SK-MEL-5 (cell line): ENCODE results near the gene LHFPL3. TPM values are rescaled to one million over a fixed set of nuclear protein-coding genes. Genes with fewer than 3 reads are reported as not detected.
"Not testable (repeated sequence)": the region's sequence is repeated elsewhere in the genome, so short reads cannot be mapped to it uniquely, and the experiment has no call there.

Experiments used
- DNase-seq: peaks from one replicate; pipeline ENCODE4 v3.0.0-alpha.2; 2016; ENCODE audit warnings: low read depth, low spot score
- in situ Hi-C: cut with HindIII; loops from 2 replicates; pipeline ENCODE4 v1.10.0; 2016; ENCODE audit warnings: low sequenced_read_pairs, high pct_unique_total_duplicates, low pct_unique_long_range_greater_than_20kb
- total RNA-seq: library from RNA; depleted of rRNA; stranded (reverse); fragments of >200 nt; shearing (Covaris generic); gene quantifications from 2 replicates; pipeline ENCODE4 v1.2.3, GENCODE V29; 2014

The LHFPL3 gene
- total RNA-seq, 1 experiment from 2014 or later, result 0.26 TPM

DNA sequence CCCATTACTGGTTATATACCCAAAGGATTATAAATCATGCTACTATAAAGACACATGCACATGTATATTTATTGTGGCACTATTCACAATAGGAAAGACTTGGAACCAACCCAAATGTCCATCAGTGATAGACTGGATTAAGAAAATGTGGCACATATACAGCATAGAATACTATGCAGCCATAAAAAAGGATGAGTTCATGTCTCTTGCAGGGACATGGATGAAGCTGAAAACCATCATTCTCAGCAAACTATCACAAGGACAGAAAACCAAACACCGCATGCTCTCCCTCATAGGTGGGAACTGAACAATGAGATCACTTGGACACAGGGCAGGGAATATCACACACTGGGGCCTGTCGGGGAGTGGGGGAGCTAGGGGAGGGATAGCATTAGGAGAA lies 392.6 kb downstream of the LHFPL3 start:
- DNase-seq, in situ Hi-C loops: not testable (repeated sequence)

DNA sequence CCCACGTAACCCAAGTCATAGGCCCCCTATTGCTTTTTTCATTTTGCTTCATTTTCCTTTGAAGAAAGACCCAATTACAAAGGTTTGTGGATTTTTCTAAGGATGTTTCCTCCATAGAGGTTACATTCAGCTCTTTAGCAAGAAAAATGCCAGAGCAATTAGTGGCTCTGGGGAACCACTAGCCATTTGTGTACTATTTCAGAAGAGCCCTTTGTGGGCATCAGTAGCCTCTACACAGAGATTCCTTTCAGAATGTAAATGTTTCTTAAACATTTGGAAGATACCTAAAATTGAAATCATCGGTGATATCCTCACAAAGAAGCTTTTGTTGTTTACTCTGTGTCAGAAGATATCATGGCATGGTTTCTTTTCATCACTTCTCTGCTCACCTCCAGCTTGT lies 394.6 kb downstream of the LHFPL3 start:
- peak; percentile 91 for DNase-seq
- in situ Hi-C loops, result no loop called here

DNA sequence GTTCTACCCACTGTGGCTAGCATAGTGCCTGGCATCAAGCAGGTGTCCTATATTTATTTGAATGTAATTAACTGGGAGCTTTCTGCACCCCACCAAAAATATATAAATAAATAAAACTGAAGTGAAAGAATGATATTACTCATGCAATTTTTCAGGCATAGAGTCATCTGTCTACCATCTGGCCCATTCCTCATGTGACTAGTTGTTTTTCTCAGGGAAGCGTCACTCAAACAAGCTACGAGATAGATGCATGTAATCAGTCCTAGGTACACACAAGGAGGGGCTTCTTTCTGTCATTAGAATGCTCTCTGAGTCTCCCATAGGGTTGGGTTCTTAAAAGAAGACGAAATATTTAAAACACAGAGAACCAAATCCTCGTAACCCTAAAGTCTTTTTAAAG lies 430.1 kb downstream of the LHFPL3 start:
- in situ Hi-C loops, result no loop called here
- peak; percentile 37 for DNase-seq

DNA sequence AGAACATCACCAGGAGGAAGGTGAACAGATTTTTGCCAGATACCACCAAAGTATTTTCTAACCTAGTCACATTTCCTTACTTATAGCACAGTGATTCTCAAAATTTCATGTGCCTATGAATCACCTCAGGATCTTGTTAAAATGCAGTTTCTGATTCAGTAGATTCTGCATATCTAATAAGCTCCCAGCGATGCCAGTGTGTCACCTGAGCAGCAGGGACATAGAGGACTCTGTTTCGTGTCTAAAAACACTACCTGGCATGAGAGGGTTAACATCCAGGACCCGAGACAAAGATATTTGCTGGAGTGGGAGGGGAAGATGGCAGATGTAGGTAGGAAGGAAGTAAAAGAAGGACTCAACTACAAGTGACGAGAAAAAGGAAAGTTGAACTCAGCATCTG lies 433.5 kb downstream of the LHFPL3 start:
- DNase-seq, result no peak
- in situ Hi-C loops, result no loop called here

DNA sequence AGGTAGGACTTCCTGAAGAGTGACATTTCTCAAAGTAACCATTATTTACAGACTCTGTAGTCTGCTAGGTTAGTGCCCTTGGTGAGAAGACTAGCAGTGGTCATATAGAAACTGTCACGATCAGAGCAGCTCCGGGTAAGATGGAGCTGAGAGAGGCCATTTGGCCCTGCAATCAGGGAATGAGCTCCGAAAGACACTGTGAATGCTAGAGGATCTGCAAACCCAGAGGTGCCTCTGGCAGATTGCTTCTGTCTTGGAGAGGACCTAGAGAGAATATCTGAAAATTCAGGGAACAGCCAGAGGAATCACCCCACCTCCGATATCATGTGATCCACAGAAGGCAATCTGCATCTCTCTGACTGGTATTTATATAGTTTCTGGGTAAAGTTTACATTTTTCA lies 438.7 kb downstream of the LHFPL3 start:
- DNase-seq, result peak; percentile 60
- in situ Hi-C loops, result no loop called here

DNA sequence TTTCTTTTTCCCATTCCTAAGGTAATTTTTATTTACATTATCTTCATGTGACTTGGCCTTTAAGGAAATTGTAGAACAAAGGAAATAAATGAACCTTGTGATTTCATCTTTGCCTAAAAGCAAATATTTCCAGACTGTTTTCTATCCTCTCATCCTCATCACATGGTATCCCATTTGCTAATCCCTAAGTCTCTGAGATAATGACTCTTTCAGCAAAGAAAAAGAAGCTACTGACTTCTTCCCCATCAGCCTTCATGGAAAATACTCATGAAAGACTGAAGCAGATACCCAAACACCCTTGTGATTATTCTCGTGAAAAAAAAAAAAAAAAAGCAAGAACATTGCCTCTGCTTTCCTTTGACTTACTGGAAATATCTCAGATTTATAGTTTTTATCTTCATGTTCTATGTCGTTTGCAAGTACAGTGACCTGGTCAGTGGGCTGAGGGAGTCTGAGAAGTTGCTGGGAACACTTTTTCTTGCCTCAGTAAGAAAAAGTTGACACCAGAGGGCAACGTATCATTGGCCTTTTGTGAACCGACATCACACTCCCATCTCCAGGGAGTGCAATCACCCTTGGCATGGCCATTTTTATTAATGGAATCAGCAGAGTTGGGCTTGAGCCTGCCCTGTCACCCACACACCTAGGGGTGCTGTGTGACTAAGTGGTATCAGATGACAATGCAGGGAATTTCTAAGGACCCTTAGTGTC lies 439.6 kb downstream of the LHFPL3 start:
- peak; percentile 99 for DNase-seq
- in situ Hi-C loops, result no loop called here

DNA sequence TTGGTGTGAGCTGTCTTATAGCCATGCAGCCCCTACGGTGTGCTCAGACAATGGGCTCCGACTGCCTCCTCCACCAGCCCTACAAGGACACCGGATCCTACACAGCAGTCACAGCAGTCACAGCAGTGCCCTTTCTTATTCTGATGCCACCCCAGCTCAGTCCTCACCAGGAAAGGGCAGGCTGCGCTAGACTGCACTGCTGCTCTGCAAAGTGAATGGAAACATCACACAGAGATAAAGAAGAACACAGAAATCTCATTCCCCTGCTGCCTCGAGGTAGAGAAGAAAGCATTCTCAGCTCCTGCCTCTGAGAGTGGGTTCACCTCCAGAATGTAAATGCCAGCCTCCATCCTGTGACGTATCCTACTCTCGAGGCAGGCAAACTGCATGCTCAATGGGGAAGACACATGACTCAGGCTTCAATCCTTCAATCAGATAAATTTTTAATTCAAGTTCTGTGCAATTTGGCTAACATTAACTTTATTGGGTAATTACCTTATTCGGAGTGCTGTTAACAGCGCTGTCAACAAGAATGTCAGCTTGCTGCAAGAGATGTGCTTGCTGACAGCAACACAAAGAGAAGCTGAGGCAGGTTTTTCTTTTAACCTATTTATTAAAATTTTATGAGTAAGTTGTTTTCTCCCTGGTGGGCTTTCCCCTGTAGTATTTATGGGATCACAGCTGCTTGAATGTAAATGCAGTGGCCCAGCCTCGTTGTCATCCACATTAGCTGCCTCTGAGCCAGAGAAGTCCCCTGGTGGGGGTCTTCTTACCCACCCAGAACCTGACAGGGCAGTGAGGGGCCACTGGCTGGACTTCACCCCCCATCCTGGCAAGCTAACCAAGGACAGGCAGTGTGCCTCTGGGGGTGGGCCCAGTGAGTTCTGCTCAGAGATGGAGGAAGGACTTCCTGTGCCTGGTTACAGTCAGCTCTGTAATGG lies 444.3 kb downstream of the LHFPL3 start:
- in situ Hi-C loops, result no loop called here
- peak; percentile 70 for DNase-seq

DNA sequence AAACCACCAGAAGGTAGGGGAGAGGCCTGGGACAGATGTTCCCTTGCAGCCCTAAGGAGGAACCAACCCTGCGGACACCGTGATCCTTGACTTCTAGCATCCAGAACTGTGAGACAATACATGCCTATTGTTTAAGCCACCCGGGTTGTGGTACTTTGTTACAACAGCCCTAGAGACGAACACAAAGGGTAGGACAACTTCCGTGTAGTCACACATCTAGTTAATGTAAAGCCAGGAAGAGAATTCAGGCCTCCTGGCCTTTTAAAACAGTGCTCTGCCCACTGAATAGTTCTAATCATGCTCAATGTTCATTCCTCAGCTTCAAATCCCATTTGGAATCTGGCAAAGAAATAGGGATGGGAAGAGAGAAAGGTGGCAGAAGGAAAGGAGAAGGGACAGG lies 445.4 kb downstream of the LHFPL3 start:
- in situ Hi-C loops, result no loop called here
- no peak for DNase-seq

DNA sequence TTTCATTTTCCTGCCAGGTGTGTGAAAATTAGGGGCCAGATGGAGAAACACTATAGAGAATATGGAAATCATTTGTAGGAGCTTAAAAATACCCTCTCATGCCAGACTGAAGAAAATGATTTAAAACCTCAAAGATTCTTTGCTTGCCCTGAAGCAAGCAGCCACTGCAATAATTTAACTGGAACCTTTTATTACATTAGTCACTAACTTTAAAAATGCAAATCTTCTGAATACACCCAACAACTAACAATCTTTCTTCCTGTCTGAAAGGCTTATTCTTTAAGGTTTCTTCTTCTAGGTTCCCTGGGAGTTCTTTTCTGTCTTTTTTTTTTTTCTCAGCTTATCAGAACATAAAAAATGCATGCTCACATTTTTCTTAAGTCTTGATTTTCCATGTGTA lies 447.1 kb downstream of the LHFPL3 start:
- DNase-seq, result no peak
- in situ Hi-C loops, result no loop called here

DNA sequence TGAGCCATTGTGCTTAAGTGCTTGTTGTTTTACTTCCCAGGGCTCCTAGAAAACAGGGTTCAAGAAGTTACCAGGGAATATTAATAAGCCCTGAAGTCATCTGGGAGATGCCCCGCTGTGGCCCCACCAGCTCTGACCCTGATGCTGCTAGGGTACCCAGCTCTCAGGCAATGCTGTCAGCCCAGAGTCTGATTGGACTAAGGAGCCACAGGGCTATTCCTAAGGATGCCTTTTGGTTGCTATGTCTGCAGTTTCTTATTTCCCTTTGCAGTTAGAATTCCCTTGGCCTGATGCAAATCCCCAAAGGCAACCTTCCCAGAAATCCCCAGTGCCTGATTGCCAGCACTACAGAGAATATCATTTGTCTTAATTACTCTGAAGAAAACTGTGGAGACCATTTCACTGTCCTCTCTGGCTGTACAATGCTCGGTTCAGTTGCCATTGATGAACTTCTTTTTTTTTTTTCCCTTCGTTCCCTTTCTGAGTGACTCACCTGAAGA lies 448.9 kb downstream of the LHFPL3 start:
- no peak for DNase-seq
- in situ Hi-C loops, result no loop called here

DNA sequence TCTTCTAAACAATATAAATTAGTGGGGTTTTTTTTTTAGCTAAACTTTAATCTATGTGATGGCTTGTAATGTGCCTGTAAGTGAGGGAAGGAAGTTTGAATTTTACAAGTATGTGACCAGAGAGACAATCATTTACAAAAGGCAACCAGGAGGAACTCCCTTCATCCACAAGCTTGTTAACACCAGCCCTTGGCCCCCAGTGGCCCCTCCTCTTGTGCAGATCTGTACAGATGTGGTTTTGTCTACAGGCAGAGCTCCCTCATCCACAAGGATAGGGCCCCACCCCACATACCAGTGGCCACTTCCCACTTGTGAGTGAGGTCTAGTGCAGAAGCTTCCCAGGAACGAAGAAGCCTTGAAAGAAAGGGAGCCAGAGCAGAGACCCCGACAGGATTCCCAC lies 451.5 kb downstream of the LHFPL3 start:
- in situ Hi-C loops, result no loop called here
- peak; percentile 51 for DNase-seq

DNA sequence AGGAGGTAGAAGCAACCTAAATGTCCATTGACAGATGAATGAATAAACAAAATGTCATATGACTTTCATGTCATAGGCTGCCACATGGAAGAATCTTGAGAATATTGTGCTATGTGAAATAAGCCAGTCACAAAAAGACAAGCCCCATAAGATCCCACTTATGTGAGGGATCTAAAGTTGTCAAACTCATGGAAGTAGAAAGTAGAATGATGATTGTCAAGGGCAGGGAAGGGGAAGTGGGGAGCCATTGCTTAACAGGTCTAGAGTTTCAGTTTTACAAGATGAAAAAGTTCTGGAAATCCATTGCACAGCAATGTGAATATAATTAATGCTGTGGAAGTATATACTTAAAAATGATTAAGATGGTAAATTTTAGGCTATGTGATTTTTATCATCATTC lies 456.3 kb downstream of the LHFPL3 start:
- in situ Hi-C loops, result no loop called here
- DNase-seq, result peak; percentile 64

DNA sequence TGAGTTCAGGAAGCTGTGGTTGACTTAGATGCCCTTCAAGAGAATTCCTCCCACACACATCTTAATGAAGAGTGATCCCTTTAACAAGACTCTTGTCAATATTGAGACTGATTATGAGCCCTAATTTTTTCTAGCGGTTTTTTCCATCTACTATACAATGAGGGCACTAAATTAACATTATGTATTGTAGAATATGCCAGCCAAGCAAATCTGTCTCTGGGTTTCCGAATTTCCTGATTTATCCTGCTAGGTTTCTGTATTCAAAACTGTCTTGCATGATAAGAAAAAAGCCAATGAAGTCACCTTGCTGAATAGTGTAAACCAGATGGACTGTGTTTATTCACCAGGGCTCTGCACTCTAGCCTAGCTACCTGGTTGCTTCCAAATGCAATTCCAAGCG lies 461.4 kb downstream of the LHFPL3 start:
- DNase-seq, result peak; percentile 42
- in situ Hi-C loops, result no loop called here

DNA sequence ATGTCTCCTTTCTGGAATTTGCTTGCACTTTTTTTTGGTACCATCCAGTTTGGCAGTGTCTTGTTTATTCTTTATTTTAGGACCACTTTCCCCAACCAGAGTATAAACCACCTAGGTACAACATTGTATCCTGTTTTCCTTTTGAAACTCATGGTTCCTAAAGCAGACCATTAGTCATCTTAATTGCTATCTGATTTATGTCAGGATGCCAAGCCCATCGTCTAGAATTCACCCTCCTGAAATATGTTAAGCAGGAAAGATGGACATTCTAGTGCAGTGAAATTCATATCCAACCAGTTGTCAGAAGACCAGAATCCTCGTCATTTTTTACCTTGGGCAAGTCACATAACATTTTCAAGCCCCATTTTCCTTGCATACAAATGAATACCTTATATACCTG lies 462.0 kb downstream of the LHFPL3 start:
- DNase-seq, result peak; percentile 44
- in situ Hi-C loops, result no loop called here

DNA sequence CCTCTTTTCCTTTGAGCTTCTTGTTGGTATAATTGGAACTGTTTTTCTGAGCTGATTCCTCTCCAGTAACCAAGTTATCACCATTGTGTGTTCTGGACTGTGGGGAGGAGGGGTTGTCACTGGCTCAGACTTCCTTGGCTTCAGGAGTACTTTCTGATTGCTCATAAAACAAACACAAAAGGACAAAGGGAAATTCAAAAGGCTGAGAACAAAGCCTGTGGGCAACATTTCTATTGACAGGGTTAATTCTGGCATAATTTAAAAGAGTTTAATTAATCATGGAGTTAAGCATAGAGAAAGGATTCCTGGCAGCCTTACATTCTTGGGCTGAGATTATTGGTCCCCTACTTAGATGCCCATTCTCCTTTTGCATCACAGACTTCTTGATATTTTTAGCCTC lies 462.7 kb downstream of the LHFPL3 start:
- in situ Hi-C loops, result no loop called here
- DNase-seq, result peak; percentile 43

DNA sequence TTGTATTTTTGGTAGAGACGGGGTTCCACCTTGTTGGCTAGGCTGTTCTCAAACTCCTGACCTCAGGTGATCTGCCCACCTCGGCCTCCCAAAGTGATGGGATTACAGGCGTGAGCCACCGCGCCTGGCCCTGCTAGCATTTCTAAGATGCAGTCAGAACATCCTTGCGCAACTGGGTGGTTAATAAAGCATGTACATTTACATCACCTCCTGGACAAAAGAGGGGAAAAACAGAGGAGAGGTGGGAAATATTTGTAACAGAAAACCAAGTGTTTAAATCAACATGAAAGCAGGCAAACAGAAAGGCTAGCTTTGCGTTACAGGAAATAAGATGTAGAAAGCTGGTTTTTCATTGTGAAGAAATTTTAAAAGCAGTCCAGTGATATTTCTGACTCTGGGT lies 464.7 kb downstream of the LHFPL3 start:
- in situ Hi-C loops, result no loop called here
- DNase-seq, result peak; percentile 54

DNA sequence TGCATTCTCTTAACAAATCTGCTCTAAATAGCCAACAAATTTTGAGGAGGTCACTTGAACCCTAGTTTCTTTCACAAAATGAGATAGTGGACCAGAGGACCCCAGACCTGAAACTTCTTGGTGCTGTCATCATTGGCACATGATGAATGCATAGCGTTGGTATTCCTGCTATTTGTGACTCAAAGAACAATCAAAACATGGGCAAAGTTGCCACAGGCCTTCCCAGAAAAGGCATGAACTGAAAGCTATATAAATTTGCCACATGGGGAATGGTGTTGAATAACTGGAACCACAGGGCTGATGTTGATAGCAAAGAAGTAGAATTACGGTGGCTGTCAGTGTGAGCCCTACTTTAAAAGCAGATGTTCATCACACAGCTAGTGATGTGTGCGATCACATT lies 465.8 kb downstream of the LHFPL3 start:
- DNase-seq, result peak; percentile 81
- in situ Hi-C loops, result no loop called here

DNA sequence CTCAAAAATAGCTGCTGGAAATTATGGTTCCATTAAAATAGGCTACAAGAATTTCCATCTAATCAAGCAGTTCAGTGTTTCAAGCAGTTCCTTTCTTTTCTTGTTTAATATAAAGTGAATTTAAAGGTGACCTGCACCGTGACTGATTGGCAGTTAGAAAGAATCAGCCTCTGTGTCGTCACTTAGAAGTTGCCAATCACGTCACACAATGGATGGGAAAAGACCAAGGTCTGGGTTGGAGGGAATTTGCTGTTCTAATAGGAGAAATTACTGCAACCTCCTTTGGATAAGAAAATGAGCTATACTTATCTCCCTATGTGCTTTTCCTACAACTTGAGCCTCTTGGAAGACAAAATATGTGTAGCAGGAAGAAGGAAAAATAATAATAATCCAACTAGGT lies 466.2 kb downstream of the LHFPL3 start:
- in situ Hi-C loops, result no loop called here

DNA sequence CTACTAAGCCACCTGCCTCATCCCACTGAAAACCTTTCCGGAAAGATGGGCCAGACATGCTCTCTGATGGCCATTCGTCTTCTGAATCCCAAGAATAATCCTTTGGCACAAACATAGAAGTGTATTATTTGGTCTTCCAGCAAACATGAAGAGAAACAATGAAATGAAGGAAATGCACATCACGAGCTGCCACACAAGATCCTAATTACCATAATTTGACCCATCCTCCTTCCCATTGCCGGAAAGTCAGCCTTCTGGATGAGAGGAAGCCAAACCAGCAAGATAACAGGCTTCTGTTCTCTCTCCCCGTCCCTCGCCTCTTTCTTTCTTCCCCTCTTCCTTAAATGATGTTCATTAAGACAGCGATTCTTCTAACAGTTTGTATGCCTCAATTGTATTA lies 466.7 kb downstream of the LHFPL3 start:
- peak; percentile 100 for DNase-seq
- in situ Hi-C loops, result no loop called here

More for the DNA sequence above, 466.2 kb downstream of the LHFPL3 start:
- peak; percentile 95 for DNase-seq
